ENCODE data around the gene CCDC102A.

Gene CCDC102A

DNA sequence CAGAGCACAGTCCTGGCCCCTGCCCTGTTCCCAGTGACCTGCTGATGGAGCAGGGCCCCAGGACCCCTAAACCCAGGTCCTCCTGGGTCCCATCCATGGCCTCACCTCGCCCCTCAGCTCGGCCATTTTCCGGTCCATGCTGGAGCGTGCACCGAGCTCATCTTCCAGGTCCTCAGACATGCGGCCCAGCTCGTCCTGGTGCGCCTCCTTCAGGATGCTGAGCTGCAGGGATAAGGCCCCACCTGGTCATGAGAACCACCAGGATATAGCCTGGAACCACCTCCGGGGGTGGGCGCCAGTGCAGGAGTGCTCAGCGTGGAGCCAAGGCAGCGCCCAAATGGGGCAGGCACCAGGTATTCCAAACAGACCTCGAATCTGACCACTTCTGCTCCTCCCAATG is 17.9 kb downstream of the CCDC102A start:
- TF ChIP-seq, protein P1, sequence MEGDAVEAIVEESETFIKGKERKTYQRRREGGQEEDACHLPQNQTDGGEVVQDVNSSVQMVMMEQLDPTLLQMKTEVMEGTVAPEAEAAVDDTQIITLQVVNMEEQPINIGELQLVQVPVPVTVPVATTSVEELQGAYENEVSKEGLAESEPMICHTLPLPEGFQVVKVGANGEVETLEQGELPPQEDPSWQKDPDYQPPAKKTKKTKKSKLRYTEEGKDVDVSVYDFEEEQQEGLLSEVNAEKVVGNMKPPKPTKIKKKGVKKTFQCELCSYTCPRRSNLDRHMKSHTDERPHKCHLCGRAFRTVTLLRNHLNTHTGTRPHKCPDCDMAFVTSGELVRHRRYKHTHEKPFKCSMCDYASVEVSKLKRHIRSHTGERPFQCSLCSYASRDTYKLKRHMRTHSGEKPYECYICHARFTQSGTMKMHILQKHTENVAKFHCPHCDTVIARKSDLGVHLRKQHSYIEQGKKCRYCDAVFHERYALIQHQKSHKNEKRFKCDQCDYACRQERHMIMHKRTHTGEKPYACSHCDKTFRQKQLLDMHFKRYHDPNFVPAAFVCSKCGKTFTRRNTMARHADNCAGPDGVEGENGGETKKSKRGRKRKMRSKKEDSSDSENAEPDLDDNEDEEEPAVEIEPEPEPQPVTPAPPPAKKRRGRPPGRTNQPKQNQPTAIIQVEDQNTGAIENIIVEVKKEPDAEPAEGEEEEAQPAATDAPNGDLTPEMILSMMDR (IDR thresholded peaks at IDR 0.05; ENCODE audit: low read length, missing control alignments), result no peak
- no peak for DNase-seq (ENCODE audit: low read depth)

DNA sequence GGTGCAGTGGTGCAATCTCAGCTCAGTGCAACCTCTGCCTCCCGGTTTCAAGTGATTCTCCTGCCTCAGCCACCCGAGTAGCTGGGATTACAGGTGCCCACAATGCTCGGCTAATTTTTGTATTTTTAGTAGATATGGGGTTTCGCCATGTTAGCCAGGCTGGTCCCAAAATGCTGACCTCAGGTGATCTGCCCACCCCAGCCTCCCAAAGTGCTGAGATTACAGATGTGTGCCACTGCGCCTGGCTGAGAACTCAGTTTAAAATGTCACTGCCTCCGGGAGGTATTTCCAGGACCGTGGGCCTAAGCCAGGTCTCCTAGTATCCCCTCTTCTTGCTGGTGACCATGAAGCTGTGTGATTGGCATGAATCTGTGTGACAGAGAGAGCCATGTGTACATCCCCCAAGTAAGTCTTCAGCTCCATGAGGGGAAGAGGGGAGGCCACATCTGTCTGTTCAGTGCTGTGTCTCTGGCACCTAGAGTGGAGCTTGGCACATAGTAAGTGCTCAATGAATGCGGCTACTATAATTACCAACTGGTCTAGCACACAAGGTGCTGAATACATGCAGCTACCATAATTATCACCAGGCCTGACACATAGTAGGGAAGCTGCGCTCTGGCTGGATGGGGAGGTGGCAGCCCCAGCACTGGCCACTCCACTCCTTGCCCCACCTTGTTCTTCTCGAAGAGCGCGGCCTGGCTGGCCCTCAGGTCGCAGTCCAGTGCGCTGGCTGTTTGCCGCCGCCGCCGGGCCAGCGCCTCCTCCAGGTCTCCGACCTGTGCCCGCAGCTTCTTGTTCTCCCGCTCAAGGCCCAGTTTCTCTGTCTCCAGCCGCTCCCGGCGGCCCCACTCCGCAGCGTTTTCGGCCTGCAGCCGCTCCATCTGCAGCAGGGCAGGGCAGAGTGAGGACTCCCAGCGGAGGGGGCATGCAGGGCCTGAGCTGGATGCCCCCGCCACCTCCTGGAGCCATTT is 18.7 kb downstream of the CCDC102A start:
- DNase-seq (ENCODE audit: low read depth), result no peak
- TF ChIP-seq, protein P1 (IDR thresholded peaks at IDR 0.05; ENCODE audit: low read length, missing control alignments), result no peak
- H3K4me3 ChIP-seq (replicated peaks; ENCODE audit: low read depth, low read length), result no peak overlapping the region

More for the DNA sequence above, 17.9 kb downstream of the CCDC102A start:
- no peak overlapping the region for H3K4me3 ChIP-seq (replicated peaks; ENCODE audit: low read depth, low read length)

DNA sequence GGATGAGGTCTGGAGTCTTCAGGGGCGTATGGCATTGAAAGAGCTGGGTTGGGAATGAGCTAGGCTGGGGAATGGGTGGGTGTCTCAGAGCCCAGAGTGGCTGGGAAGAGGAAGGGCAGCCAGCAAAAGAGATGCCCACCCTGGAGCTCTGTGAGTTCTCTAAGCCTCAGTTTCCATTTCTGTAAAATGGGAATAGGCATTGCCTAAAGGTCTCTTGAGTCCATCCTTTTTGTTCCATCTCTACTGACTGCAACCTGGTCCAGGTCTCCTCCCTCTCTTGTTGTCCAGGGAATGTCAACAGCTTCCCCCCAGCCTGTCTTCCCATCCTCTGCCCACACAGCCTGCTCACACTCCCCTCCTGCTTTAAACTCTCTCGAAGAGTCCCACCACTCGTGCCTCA is 19.6 kb downstream of the CCDC102A start:
- no peak overlapping the region for H3K4me3 ChIP-seq (replicated peaks; ENCODE audit: low read depth, low read length)
- DNase-seq (ENCODE audit: low read depth), result no peak
- TF ChIP-seq, protein P1 (IDR thresholded peaks at IDR 0.05; ENCODE audit: low read length, missing control alignments), result no peak

DNA sequence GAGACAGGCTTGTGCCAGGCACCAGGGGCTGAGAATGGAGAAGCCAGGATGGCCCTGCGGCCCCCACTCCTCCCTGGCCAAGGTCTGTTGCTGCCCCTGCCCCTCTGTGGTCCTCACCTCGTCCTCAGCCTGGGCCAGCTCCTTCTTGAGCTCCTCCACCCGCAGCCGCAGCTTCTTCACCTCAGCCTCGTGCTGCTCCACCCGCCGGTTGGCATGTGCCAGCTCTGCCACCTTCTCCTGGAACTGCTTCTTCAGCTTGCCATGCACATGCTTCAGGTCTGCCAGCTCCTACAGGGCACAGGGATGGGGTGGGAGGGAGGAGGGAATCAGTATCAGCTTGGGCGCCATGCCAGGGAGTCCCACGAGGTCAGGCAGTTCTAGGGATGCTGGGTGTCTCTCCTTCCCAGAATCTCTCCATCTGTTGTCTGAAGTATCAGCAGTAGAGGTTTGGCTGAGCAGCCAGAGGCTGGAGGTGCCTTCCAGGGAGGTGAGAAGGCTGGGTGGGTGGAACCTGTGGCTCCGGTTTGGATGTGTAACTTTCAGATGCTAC is 20.1 kb downstream of the CCDC102A start:
- H3K4me3 ChIP-seq (replicated peaks; ENCODE audit: low read depth, low read length), result no peak overlapping the region

DNA sequence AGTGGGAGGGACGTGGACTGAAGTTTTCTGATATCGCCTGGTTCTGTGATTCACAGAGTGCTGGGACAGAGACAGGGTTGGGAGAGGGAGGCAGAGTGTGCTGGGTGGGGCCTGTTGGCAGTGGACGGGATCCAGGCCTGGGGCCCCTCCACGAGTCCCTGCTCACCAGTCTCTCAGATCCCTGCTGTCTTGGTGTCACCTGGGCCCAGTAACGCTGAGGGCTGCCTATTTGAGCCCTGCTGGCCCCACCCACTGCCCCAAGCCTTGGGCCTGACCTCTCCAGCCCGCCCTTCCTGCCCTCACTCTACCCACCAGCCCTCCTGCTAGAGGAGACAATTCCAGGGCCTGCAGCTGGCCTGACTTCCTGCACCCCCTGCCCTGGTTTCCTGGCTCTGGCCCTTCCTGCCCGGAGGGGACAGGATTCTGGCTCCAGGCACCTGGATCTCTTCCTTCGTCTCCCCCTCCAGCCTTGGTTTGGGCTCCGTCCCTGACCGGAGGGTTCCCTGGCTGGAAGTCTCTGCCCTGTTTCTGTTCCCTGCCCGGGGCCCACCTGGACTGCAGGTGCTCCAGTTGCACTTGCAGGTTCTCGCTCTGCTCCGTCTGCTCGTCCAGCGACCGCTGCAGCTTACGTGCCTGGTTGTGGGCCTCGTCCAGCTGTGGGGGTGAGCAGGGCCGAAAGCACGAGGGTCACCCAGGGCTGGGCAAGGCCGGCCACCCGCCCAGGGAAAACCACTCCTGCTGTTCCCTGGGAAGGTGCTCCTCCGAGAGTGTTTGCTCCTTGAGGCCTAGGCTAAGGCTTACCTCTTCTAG is 21.4 kb downstream of the CCDC102A start:
- TF ChIP-seq, protein P1 (IDR thresholded peaks at IDR 0.05; ENCODE audit: low read length, missing control alignments), result no peak
- no peak for DNase-seq (ENCODE audit: low read depth)
- no peak overlapping the region for H3K4me3 ChIP-seq (replicated peaks; ENCODE audit: low read depth, low read length)

More for the DNA sequence above, 20.1 kb downstream of the CCDC102A start:
- TF ChIP-seq, protein P1 (IDR thresholded peaks at IDR 0.05; ENCODE audit: low read length, missing control alignments), result no peak
- DNase-seq (ENCODE audit: low read depth), result no peak

DNA sequence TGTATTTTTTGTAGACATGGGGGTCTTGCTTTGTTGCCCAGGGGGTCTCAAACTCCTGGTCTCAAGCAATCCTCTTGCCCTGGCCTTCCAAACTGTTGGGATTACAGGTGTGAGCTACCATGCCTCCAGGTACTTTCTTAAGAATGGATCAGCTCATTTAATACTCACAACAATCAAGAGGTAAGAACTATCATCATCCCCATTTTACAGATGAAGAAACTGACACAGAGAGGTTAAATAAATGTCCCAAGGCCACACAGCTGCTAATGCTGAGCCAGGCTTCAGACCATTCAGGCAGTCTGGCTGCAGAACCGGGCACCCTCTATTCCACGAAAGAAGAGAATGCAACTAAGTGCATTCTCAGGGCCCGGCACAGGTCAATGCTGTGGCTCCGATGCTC is 22.0 kb downstream of the CCDC102A start:
- TF ChIP-seq, protein P1 (IDR thresholded peaks at IDR 0.05; ENCODE audit: low read length, missing control alignments), result no peak
- H3K4me3 ChIP-seq (replicated peaks; ENCODE audit: low read depth, low read length), result no peak overlapping the region
- DNase-seq (ENCODE audit: low read depth), result no peak
